Measurements from ENCODE around the gene GRIK3.
"Not testable (repeated sequence)": the region's sequence is repeated elsewhere in the genome, so short reads cannot be mapped to it uniquely, and the experiment has no call there.

Gene GRIK3

DNA sequence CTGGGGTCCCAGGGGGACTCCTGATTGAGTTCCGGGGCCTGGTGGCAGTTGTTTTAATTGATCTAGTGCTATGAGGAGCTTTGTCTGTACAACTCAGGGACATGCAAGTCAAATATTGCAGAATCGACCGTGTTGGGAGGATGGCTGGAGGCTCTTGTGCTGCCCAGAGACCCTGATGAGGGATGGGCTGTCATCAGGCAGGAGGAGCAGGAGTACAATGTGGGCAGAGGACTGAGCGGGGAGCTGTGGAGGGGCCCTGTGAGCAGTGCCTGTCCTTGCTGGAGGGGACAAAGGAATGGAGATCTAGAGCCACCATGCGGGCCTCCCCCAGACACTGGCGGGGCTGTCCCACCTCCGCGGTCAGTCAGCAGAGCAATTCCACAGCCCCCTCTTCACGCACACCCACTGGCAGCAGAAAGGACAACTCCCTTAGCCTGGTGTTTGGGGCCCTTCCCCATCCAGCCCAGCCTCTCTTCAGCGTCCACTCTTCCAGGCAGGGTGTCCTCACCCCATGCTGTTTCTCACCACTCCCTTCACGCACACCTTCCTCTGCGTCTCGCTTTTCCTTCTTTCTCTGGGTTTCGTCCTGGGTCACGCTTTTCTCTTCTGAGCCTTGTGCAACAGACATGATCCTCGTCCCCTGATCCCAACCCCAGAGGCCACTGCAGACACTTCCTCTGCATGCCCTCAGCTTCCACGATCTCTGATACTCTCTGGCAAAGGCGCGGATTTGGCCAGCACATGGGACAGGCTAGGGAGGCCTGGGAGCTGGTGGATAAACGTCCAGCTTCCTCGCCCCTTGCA, 122.6 kb downstream of the GRIK3 start:
- in situ Hi-C loops (cut with HindIII; ENCODE audit: low sequenced_read_pairs) = no loop called here

DNA sequence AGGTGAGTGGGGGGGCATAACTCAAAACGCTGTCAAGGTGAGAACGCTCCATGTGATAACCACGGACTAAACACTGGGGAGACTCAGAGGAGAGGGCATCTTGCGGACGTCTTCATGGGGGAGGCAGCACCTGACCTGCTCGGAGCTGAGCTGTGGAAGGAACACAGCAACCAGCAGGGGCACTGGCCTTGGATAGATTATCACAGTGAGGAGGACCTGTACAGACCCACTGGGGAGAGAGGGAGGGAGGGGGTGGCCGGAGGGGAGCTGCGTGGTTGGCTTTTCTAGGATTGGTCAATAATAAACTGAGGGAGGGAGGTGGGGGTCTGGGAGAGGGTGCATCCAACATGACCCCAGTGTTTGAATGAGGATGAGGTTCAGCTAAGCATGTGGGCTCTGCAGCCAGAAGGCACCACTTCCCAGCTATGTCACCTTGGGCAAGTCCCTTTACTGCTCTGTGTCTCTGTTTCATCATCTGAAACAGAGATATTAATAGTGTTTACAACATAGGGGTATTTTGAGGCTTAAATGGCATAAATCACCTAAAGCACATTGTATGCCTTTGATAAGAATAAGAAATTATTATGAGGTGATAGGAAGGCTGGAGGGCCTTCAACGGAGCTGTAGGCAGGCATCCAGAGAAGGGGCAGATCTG, 123.3 kb downstream of the GRIK3 start:
- in situ Hi-C loops (cut with HindIII; ENCODE audit: low sequenced_read_pairs) = no loop called here

DNA sequence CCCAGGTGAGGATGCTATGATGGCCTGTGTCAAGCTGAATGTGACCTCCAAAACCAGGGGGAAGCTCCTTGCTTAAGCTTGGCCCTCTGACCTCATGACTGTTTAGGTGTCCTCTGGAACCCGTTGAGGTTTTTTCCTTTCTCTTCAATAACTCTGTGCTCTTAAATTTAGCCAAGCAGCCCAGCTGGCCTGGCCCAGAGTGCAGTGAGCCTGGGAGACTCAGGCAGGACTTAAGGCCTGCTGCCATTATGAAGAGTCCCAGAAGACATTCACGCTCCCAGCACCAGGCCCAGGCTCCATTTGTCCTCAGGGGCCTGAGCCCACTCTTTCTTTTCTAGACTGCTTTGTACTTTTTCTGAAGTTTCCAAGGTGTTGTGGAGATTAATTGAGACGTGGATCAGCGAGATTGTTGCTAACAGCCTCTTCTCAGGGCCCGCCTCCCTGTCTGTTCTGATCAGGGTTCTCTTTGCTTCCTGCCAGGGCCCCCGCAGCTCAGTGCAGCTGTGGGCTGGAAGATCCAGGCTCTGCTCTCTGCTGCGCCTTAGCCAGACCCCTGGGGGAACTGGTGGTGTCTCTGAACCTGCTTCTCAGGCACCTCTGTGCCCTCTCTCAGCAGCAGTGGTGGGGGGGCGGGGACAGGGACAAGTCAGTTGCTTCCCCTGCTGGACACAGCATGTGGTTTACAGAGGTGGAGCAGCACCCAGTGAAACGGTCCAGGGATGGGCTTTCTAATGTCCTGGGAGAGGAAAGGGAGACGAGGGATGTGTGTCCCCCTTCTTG, 124.2 kb downstream of the GRIK3 start:
- in situ Hi-C loops (cut with HindIII; ENCODE audit: low sequenced_read_pairs) = no loop called here

DNA sequence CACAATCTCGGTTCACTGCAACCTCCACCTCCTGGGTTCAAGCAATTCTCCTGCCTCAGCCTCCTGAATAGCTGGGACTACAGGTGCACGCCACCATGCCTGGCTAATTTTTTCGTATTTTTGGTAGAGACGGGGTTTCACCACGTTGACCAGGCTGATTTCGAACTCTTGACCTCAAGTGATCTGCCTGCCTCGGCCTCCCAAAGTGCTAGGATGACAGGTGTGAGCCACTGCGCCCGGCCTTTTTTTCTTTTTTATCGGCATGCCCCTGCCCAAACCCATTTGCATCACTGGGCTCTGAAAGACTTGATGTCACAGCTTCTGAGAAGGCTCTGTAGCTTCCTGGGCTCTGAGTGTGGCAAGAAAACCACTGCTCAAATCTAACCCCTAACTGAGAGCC, 125.0 kb downstream of the GRIK3 start:
- in situ Hi-C loops (cut with HindIII; ENCODE audit: low sequenced_read_pairs) = not testable (repeated sequence)

DNA sequence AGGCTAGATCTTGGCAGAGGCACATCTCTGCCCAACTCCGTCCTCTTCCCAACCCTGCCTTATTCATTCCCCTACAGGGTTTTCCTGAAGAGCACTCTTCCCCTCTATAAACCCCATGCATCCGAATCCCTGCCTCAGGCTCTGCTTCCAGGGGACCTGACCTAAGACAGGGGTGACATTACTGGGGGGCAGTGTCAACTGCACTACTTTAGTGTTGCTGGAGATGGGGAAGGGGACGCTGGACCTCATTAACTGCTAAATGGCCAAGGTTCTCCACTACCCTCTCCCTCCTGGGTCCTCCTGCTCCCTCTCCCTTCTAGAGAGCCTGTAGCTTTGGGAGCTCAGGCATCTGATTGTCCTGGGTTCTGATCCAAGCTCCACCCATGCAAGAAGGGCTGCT, 126.2 kb downstream of the GRIK3 start:
- in situ Hi-C loops (cut with HindIII; ENCODE audit: low sequenced_read_pairs) = no loop called here

DNA sequence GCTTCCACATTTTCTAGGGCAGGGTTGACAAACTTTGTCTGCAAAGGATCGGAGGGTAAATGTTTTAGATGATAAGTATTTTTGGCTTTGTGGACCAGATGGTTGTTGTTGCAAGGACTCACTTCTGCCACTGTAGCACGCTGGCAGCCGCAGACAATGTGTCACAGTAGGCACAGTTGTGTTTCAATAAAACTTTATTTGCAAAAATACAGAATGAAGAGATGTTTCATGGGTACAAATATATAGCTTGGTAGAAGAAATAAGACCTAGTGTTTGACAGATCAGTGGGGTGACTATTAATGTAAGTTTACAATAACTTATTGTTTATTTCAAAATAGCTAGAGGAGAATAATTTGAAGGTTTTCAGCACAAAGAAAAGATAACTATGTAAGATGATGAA, 127.8 kb downstream of the GRIK3 start:
- in situ Hi-C loops (cut with HindIII; ENCODE audit: low sequenced_read_pairs) = no loop called here

DNA sequence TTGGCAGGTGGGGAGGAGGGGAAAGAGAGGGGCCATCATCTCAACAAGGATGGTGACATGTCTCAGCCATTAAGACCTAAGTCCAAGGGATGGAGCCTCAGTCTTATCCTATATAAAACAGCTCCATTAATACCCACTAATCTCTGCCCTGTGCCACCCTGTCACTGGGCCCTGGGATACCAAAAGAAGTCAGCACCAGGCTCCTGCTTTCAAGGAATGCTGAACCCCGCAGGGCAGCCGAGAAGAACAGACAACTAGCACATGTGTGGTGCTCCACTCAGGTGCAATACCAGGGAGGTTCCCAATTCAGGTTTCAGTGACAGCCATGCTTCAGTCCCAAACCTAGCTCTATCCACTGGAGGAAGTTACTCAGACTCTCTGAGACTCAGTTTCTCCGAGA, 128.4 kb downstream of the GRIK3 start:
- in situ Hi-C loops (cut with HindIII; ENCODE audit: low sequenced_read_pairs) = no loop called here

DNA sequence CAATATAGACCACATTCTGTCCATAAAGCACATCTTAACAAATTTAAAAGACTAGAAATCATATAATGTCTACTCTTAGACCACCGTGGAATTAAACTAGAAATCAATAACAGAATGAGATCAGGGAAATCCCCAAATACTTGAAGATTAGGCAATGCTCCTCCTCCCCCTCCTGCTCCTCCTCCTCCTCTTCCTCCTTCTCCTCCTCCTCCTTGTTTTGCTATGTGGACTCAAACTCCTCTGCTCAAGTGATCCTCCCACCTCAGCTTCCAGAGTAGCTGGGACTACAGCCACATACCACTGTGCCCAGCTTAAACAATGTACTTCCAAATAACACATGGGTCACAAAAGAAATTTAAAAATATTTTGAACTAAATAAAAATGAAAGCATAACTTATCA, 134.2 kb downstream of the GRIK3 start:
- in situ Hi-C loops (cut with HindIII; ENCODE audit: low sequenced_read_pairs) = no loop called here

DNA sequence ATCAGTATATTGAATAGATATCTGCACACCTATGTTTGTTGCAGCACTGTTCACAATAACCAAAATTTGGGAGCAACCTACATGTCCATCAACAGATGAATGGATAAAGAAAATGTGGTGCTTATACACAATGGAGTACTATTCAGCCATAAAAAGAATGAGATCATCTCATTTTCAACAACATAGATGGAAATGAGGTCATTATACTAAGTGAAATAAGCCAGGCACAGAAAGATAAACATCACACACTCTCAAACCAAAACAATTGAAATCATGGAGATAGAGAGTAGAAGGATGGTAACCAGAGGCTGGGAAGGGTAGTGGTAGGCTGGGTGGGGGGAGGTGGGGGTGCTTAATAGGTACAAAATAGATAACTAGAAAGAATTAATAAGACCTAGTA, 136.5 kb downstream of the GRIK3 start:
- in situ Hi-C loops (cut with HindIII; ENCODE audit: low sequenced_read_pairs) = not testable (repeated sequence)

DNA sequence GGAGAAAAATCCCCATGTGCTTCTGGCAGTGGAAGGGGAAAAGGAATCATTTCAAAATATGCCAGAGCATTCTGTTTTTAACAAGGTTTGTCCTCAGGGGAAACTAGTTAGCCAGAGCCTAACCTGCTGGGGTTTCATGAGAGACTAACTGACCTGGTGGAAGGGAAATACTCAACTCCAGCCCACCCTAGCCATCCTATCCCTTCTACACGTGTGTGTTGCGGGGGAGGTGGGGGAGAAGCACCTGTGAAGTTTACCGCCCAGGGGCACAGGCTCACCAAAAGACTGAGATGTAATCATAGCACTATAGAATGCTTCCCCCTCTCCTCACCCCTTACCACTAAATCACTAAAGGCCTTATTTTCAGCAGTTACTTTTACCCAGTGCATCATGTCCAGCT, 139.5 kb downstream of the GRIK3 start:
- in situ Hi-C loops (cut with HindIII; ENCODE audit: low sequenced_read_pairs) = no loop called here

DNA sequence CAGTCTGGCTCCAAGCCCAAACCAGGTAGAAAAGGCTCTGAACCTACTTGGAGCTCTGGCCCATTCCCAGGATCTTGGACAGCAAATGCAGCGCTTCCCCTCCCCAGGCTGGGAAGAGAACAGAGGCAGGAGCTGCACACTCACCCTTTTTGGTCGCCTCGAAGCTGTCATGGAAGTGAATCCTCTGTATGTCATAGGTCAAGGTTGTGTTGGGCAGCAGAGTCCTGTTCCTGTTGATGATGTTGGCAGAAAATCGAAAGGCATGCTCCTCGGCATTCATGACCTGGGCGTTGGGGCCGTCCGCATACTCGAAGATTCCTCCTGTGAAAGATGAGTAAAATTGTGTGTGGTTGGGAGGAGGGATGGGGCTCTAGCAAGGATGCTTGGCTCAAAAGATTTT, 143.5 kb downstream of the GRIK3 start:
- in situ Hi-C loops (cut with HindIII; ENCODE audit: low sequenced_read_pairs) = no loop called here

DNA sequence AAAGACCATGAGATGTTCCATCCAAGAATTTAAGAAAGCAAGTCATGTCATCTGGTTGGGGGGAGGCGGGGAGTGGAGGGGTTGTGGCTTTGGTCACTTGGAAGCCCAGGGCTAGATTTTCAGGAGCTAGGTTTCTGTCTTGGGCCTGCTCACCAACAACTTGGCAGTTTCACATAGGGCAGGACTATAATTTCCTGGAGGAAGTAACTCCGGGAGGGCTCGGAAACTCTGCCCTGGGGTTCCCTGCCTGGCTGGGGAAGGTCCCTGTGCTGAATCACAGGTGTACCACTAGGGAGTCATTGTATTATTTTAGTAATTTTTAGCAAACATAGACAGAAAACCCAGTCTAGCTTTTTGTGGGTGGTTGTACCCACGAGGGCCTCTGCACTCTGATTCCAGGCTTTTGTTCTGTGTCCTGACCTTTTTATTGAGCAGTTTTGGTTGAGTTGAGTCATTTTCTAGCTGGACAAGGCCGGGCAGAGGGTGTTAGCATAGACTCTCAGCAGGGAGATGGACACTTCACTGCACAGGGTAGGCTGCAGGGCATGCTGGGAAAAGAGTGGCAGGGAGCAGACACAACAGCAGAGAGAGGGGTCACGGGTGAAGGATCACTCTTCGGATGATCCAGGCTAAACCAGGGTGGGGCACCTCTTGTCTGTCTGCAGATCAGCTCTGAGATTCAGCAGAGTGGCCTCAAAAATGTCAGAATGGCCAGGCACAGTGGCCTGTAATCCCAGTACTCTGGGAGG, 144.7 kb downstream of the GRIK3 start:
- in situ Hi-C loops (cut with HindIII; ENCODE audit: low sequenced_read_pairs) = no loop called here

DNA sequence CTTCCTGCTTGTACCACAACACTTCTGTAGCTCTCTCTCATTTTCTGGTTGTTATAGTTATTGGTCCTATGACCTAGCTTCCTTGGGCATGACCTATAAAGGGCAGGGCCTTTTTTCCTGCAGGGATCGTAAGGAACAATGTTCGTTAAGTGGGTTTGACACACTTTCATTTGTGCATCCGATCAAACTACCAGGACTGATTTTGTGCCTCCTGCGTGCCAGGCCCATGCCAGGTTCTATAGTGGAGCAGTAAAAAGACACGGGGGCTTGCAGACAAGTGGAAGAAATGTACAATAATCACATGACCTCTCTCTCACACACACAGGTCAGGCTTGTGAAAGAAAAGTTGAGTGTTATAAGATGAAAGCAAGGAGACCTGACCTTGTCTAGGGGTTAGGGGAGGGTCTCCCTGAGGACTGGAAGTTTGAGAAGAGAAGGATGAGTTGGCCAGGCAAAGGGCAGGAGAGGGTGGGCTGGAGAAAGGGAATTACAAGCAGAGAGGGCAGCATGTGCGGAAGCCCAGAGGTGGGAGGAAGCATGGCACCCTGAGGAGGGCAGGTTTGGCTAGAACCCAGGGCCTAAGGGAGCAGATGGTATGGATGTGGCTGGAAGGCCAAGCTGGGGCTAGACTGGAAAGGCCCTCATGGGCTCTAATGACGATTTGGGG, 145.4 kb downstream of the GRIK3 start:
- in situ Hi-C loops (cut with HindIII; ENCODE audit: low sequenced_read_pairs) = no loop called here

DNA sequence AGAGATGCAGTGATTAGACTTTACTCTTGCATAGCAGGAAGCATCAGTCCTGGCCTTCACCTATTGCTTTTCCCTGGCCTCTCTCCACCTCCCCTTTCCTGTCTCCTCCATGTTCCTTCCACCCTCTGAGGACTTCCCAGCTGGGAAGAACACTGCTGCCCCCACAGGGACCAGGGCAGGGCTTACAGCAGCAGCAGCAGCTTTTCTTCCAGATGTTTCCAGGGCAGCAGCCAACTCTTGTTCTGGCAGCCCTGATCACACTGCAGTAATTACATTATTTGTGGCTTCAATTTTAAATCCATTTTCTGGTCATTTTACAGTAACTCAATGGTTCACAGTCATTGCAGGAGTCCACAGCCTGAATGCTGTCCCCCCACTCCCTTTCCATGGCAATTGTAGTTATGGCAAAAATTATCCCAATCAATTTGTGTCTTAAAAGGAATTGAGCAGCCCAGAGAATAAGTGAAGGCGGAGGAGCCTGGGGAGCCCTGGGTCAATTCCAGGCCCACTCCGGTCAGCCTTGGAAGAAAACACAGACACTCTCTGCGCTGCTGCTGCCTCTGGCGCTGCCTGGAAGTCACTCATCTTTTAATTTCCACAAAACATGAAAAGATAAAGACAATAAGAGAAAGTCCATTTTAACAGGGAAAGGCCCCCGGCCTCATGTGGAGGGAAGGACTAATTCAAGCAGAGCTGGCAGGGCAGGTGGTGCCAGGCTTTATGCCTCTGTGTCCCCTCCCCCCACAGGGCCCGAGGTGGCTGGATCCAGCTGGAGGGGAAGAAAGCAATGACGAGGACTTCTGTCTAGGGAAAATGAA, 148.6 kb downstream of the GRIK3 start:
- in situ Hi-C loops (cut with HindIII; ENCODE audit: low sequenced_read_pairs) = no loop called here

DNA sequence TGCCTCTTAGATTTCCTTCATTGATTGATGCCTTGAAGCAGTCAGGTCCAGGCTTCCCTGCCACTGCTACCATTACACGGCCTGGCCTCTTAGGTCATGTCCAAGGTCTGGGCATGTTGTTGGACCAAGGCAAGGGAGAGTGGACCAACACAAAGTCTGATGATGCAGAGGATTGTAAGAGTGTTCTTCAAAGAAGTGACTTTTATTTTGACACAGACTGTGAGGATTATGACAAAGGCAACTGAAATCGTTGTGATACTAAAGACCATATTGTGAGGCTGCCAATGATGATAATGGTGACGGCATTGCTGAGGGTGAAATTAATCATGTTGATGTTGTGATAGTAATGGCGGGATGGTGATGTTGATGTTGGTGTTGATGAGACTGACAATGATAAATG, 149.5 kb downstream of the GRIK3 start:
- in situ Hi-C loops (cut with HindIII; ENCODE audit: low sequenced_read_pairs) = no loop called here

DNA sequence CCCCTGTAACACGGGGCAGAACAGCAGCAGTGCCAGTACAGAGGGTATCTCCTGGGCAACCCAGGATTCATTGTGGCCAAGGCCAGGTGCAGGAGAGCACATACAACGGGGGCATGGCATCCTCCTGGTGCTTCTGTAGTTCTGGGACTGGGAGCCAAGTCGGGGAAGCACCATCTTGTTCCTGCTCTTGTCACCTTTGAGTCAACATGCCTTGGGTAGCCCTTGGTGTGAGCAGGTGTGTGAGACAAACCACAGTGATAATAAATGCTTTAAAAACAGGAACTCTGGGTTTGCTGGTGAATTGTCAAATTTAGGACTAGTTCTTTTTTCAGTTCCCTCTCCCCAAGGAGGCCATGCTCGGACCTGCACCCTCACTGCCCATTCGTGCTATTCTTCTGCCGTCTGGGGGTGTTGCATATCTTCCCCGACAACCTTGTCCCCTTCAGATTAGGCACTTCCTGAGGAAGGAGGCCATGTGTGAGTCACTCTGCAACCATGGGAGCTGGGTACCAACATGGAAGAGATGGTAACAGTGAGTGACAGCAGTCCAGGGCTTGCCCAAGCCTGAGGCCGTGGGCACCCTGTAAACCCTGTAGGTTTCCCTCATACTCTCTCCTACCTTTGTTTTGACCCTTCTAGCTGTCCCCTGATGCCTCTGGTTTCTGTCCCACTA, 150.2 kb downstream of the GRIK3 start:
- in situ Hi-C loops (cut with HindIII; ENCODE audit: low sequenced_read_pairs) = no loop called here

DNA sequence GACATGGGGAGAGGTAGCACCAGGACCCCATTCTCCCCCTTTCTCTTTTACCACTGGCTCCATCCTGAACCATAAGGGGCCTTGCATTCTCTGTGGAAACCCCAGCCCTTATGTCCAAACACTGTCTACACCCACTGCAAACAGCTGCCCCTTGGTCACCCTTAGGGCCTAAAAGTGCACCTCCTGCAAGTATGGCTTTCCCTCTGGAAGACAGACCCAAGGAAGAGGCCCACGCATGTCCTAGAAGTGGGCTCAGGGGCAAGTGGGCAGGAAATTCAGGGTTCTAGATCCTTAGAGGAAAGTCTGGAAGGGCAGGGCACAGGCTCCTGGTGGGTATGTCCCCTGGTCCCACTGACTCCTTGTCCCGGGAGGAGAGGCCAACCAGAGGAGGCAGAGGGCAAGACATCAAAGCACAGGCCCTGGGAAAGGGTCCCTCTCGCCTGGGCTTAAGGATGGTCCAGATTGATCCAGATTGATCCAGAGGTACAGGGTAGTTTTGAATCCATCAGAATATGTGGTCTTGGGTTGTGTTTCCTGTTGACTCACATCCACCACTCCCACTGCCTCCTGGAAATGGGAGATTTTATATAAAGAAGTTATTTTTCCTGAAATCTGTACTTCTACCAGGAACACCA, 150.9 kb downstream of the GRIK3 start:
- in situ Hi-C loops (cut with HindIII; ENCODE audit: low sequenced_read_pairs) = no loop called here

DNA sequence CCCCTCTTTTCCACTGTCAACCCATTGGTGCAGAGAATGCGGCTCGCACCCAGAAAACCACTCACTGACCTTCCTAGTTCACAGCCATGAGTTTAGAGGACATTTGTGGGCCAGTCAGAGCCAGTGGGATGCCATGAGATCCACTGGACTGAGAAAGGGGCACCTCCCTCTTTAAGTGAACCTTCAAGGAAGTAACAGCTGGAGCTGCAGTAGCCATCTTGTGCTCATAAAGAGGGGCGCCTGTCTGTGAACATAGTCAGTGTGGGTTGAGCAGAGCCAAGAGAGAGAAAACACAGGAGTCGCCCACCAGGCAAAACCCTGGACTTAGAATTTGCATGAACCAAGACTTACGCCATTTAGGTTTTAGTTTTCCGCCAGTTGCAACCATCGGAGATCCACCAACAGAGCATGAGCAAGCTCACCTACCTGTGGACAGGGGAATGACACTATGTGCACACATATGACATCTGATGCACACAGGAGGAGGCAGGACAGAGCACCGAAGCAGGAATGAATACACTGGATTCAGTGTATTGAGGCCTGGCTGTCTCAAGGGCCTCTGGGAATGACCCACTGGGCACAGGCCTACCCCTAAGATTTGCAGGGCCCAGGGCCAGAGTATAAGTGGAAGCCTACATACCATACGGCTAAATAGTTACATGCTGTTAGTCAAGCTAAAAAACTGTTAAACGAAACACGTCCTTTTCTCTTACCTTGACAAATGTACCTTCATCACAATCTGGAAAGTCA, 151.6 kb downstream of the GRIK3 start:
- in situ Hi-C loops (cut with HindIII; ENCODE audit: low sequenced_read_pairs) = no loop called here

All from DLD1 (cell line).